ENCODE results near the gene RARRES1.

Gene RARRES1

DNA sequence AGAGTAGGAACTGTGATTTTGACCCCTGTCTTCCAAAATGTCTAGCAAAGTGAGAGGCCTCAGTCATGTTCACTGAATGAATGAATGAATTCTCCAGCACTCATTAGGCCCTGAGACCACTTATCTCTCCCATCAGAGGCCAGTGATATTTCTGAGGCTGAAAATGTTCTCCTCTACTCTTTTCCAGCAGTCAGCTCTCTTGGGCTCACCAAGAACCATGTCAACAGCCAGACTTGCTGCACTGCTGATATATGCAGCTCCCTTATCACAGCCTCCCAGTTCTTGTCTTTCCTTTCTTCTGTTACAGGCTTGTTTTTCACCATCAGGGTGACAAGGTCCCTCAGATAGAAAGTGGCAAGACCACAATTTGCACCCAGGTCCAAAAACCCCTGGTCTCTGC is 40.9 kb upstream of the RARRES1 start:
- peaks cover 27% of the 10 kb centered on the region for H3K4me1 ChIP-seq (ENCODE audit: control insufficient read depth, insufficient read depth, low read length, unreplicated experiment)
- no peak overlapping the region for H3K4me3 ChIP-seq (ENCODE audit: low read depth, low read length)
- H2AFZ ChIP-seq (ENCODE audit: low read length, unreplicated experiment), result no peak overlapping the region
- no peak overlapping the region for H3K27ac ChIP-seq (ENCODE audit: low read depth, low read length)
- H3K36me3 ChIP-seq (ENCODE audit: insufficient read depth, low read length), result no peaks in the 10 kb centered on the region
- H3K79me2 ChIP-seq (ENCODE audit: control insufficient read depth, insufficient read depth, low read length, unreplicated experiment), result no peaks in the 10 kb centered on the region
- no peaks in the 10 kb centered on the region for H3K27me3 ChIP-seq (ENCODE audit: insufficient read depth, low read length)

DNA sequence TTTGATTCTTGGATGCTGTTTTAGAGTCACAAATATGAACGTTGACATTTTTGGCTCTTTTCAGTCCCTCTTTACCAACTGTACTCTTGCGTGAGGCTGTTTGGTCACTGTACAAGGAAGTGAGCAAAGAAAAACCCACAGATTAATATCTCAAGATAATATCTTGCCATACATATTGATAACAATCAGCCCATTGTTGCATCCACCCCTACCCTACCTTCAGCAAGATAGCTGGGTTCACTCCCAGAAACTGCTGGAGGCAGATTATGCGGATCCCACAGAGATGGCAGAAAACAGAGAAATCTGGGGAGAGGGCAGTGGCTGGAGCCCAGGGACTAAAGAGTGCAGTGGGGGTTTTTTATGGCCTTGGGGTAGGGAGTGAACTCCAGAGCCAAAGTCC is 39.7 kb upstream of the RARRES1 start:
- no peaks in the 10 kb centered on the region for H3K27me3 ChIP-seq (ENCODE audit: insufficient read depth, low read length)
- H2AFZ ChIP-seq (ENCODE audit: low read length, unreplicated experiment), result no peak overlapping the region
- H3K4me1 ChIP-seq (ENCODE audit: control insufficient read depth, insufficient read depth, low read length, unreplicated experiment), result peaks cover 32% of the 10 kb centered on the region
- no peak overlapping the region for H3K27ac ChIP-seq (ENCODE audit: low read depth, low read length)
- no peak overlapping the region for H3K4me3 ChIP-seq (ENCODE audit: low read depth, low read length)
- no peaks in the 10 kb centered on the region for H3K36me3 ChIP-seq (ENCODE audit: insufficient read depth, low read length)
- no peaks in the 10 kb centered on the region for H3K79me2 ChIP-seq (ENCODE audit: control insufficient read depth, insufficient read depth, low read length, unreplicated experiment)

DNA sequence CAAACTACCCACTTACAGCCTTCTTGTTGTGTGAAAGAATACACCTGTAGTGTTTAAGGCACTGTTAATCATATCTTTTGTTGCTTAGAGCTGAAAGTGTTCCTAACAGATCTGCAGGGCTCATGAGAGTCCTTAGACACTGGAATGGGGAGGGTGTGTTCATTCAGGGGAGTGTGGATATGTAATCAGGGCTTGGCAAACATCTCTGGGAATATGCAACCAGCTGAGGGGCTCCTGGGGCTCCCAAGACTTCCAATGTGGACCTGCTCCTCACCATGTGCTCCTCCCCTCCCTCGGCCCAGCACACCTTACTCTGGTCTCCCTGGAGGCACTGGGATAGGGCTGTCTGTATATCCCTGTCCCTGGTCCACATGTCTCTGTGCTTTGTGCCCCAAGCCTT is 39.3 kb upstream of the RARRES1 start:
- Histone ChIP-seq H3K4me1 (ENCODE audit: control insufficient read depth, insufficient read depth, low read length, unreplicated experiment) (peaks cover 32% of the 10 kb centered on the region), H3K79me2 (ENCODE audit: control insufficient read depth, insufficient read depth, low read length, unreplicated experiment) (no peaks in the 10 kb centered on the region), H2AFZ (ENCODE audit: low read length, unreplicated experiment) (no peak overlapping the region), H3K36me3 (ENCODE audit: insufficient read depth, low read length) (no peaks in the 10 kb centered on the region), H3K27ac (ENCODE audit: low read depth, low read length) (no peak overlapping the region), H3K4me3 (ENCODE audit: low read depth, low read length) (no peak overlapping the region), H3K27me3 (ENCODE audit: insufficient read depth, low read length) (no peaks in the 10 kb centered on the region)

- Histone ChIP-seq H3K4me1 (ENCODE audit: control insufficient read depth, insufficient read depth, low read length, unreplicated experiment) (peaks cover 30% of the 10 kb centered on the region), H3K79me2 (ENCODE audit: control insufficient read depth, insufficient read depth, low read length, unreplicated experiment) (no peaks in the 10 kb centered on the region), H3K36me3 (ENCODE audit: insufficient read depth, low read length) (no peaks in the 10 kb centered on the region), H3K4me3 (ENCODE audit: low read depth, low read length) (0 out of 2 replicates have a peak overlapping the region, but pooled peaks have one; percentile 40), H2AFZ (ENCODE audit: low read length, unreplicated experiment) (no peak overlapping the region), H3K27me3 (ENCODE audit: insufficient read depth, low read length) (peaks cover 4% of the 10 kb centered on the region; the same call in 1 of the 2 replicates), H3K27ac (ENCODE audit: low read depth, low read length) (no peak overlapping the region)
These were observed 38.6 kb upstream of the RARRES1 start for GRCh38 chr3:158770741-158771350.

DNA sequence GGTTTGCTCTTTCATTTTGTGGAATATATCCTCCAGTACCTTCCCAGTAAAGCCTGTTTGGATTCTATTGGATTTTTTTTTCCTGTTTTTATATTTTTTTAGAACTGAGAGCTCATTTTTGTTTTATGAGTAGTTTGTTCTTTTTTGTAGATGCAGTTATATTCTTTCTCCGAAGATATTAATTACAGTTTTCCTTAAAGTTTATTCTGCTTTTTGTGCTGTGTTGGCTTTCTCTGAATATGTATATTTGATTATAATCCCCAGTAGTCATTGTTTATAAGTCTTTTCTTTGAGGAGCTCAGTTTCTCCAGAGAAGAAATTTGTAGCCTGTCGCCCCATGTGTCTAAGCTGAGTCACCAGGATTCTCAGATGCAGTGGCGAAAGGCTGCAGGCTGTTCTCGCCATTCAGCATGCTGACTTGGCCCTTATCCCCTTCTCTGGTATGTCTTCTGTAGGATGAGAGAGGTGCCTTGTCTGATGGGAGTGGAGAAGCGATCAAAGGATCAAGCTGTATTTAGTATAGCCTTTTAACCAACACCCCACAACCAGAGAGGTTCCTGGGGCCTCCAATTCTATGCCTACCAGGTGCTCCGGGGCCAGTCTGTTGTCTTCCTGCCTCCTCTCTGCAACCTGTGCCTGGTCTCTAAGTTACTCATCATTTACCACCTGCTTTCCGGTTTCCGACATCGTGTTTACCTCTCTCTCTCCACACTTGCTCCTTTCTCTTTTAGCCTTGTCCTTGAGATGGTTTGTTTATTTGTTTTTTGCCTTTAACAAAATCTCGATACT is 37.9 kb upstream of the RARRES1 start:
- H3K4me1 ChIP-seq (ENCODE audit: control insufficient read depth, insufficient read depth, low read length, unreplicated experiment), result peaks cover 33% of the 10 kb centered on the region
- H3K36me3 ChIP-seq (ENCODE audit: insufficient read depth, low read length), result no peaks in the 10 kb centered on the region
- H3K27ac ChIP-seq (ENCODE audit: low read depth, low read length), result peak overlapping the region; percentile 22
- no peaks in the 10 kb centered on the region for H3K79me2 ChIP-seq (ENCODE audit: control insufficient read depth, insufficient read depth, low read length, unreplicated experiment)
- H2AFZ ChIP-seq (ENCODE audit: low read length, unreplicated experiment), result peak overlapping the region; percentile 5
- peaks cover 4% of the 10 kb centered on the region; the same call in 1 of the 2 replicates for H3K27me3 ChIP-seq (ENCODE audit: insufficient read depth, low read length)
- peak overlapping the region; percentile 40 for H3K4me3 ChIP-seq (ENCODE audit: low read depth, low read length)

DNA sequence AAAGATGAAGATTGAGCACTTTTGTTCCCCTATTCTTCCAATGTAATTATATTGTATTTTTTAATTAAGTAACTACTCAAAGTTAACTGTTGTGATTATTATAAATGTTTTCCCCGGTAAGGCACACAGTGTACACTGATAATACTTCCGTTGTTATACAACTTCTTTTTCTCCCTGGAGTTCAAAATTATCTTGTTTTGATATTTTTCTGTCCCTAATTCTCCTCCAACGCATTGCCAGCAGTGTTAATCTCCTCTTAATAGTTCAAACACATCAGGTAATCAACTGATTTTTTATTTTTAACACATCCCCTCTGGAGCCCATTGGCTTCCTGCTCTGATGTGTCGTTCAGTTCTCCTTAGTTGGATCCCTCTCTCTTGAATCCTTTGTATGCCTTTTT is 37.3 kb upstream of the RARRES1 start:
- H3K27ac ChIP-seq (ENCODE audit: low read depth, low read length), result peak overlapping the region; percentile 22
- no peaks in the 10 kb centered on the region for H3K36me3 ChIP-seq (ENCODE audit: insufficient read depth, low read length)
- H2AFZ ChIP-seq (ENCODE audit: low read length, unreplicated experiment), result peak overlapping the region; percentile 5
- H3K79me2 ChIP-seq (ENCODE audit: control insufficient read depth, insufficient read depth, low read length, unreplicated experiment), result no peaks in the 10 kb centered on the region
- H3K27me3 ChIP-seq (ENCODE audit: insufficient read depth, low read length), result peaks cover 4% of the 10 kb centered on the region; the same call in 1 of the 2 replicates
- H3K4me3 ChIP-seq (ENCODE audit: low read depth, low read length), result peak overlapping the region; percentile 40
- peaks cover 33% of the 10 kb centered on the region for H3K4me1 ChIP-seq (ENCODE audit: control insufficient read depth, insufficient read depth, low read length, unreplicated experiment)

DNA sequence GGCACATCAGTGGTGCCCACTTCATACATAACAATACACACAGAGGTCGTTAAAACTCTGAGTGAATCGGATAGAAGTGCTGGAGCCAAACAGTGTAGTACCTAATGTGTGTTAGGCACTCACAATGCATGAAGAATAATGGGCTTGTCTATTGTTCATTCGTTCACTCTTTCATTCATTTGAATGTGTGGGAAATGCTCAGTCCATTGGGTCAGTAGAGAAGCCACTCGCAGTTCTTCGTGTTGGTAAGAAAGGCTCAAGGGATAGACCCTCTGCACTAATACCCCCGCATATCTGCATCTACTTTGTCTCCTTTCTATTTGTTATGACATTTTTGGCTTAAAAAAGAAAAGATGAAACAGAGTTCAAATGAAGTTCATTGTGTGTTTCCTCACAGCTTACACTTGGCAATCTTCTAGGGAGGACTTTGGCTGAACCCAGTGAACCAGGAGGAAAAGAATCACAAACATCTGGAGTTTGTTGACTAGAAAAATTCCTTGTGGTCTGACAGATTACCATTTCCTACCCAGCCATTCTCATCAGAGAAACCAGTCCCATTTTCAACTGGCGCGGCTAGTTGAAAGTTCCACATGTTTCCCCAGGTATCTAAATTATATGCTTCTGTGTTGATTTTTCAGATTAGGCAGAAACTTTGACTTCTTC is 36.8 kb upstream of the RARRES1 start:
- peak overlapping the region; percentile 49 for H2AFZ ChIP-seq (ENCODE audit: low read length, unreplicated experiment)
- peak overlapping the region; percentile 40 for H3K4me3 ChIP-seq (ENCODE audit: low read depth, low read length)
- peak overlapping the region; percentile 48 for H3K27ac ChIP-seq (ENCODE audit: low read depth, low read length)
- H3K4me1 ChIP-seq (ENCODE audit: control insufficient read depth, insufficient read depth, low read length, unreplicated experiment), result peaks cover 33% of the 10 kb centered on the region
- H3K36me3 ChIP-seq (ENCODE audit: insufficient read depth, low read length), result no peaks in the 10 kb centered on the region
- no peaks in the 10 kb centered on the region for H3K79me2 ChIP-seq (ENCODE audit: control insufficient read depth, insufficient read depth, low read length, unreplicated experiment)
- peaks cover 4% of the 10 kb centered on the region; the same call in 1 of the 2 replicates for H3K27me3 ChIP-seq (ENCODE audit: insufficient read depth, low read length)

GRCh38 chr3:158768361-158768787 is 36.1 kb upstream of the RARRES1 start:
- H3K4me3 ChIP-seq (ENCODE audit: low read depth, low read length), result peak overlapping the region; percentile 40
- no peaks in the 10 kb centered on the region for H3K79me2 ChIP-seq (ENCODE audit: control insufficient read depth, insufficient read depth, low read length, unreplicated experiment)
- H3K4me1 ChIP-seq (ENCODE audit: control insufficient read depth, insufficient read depth, low read length, unreplicated experiment), result peaks cover 33% of the 10 kb centered on the region
- no peaks in the 10 kb centered on the region for H3K36me3 ChIP-seq (ENCODE audit: insufficient read depth, low read length)
- peak overlapping the region; percentile 49 for H2AFZ ChIP-seq (ENCODE audit: low read length, unreplicated experiment)
- peaks cover 4% of the 10 kb centered on the region; the same call in 1 of the 2 replicates for H3K27me3 ChIP-seq (ENCODE audit: insufficient read depth, low read length)
- H3K27ac ChIP-seq (ENCODE audit: low read depth, low read length), result peak overlapping the region; percentile 48

- Histone ChIP-seq H3K4me3 (ENCODE audit: low read depth, low read length) (no peak overlapping the region), H3K27me3 (ENCODE audit: insufficient read depth, low read length) (peaks cover 4% of the 10 kb centered on the region; the same call in 1 of the 2 replicates), H3K27ac (ENCODE audit: low read depth, low read length) (no peak overlapping the region), H2AFZ (ENCODE audit: low read length, unreplicated experiment) (no peak overlapping the region), H3K79me2 (ENCODE audit: control insufficient read depth, insufficient read depth, low read length, unreplicated experiment) (no peaks in the 10 kb centered on the region), H3K4me1 (ENCODE audit: control insufficient read depth, insufficient read depth, low read length, unreplicated experiment) (peaks cover 33% of the 10 kb centered on the region), H3K36me3 (ENCODE audit: insufficient read depth, low read length) (no peaks in the 10 kb centered on the region)
These were observed 34.1 kb upstream of the RARRES1 start for GRCh38 chr3:158766364-158766763.

GRCh38 chr3:158765518-158766205 is 33.4 kb upstream of the RARRES1 start:
- H3K4me1 ChIP-seq (ENCODE audit: control insufficient read depth, insufficient read depth, low read length, unreplicated experiment), result peaks cover 32% of the 10 kb centered on the region

More at GRCh38 chr3:158765518-158766205, 33.4 kb upstream of the RARRES1 start:
- Histone ChIP-seq H3K27me3 (ENCODE audit: insufficient read depth, low read length) (peaks cover 4% of the 10 kb centered on the region; the same call in 1 of the 2 replicates), H3K4me3 (ENCODE audit: low read depth, low read length) (no peak overlapping the region), H3K27ac (ENCODE audit: low read depth, low read length) (no peak overlapping the region), H3K36me3 (ENCODE audit: insufficient read depth, low read length) (no peaks in the 10 kb centered on the region), H3K79me2 (ENCODE audit: control insufficient read depth, insufficient read depth, low read length, unreplicated experiment) (no peaks in the 10 kb centered on the region), H2AFZ (ENCODE audit: low read length, unreplicated experiment) (no peak overlapping the region)

Measured in ACC112 (cell line).